ENCODE measurements around the gene MTHFD2L. TPM values are rescaled to one million over a fixed set of nuclear protein-coding genes. Genes with fewer than 3 reads are reported as not detected.

Gene MTHFD2L
- total and polyA plus RNA-seq, 2 of the 8 experiments (the other 6 are each of a cell fraction or from before 2014, with no cell fraction given) = 5.4 to 15.0 TPM

DNA sequence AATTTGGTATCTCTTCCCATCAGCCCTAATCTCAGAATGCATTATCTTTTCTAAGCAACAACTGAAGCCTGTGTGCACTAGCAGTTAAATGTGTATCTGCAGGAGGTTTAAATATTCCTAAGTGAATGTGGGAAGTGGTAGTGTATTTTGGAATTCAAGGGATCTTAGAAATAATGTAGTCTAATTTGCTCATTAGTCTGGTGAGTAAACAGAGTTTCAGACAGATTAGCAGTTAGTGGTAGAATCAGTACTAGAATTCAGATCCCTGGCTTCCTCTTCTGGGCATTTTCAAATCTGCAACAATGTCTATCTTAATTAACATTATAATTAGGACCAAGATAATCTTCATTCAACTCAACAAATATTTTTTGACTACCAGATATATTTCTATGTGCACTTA is 47.2 kb upstream of the MTHFD2L start:
- Histone ChIP-seq H3K9me3 (ENCODE audit: insufficient read depth in 2 of 2, low read depth in 1 of 2, low read length in 1 of 2) (no peaks in the 10 kb centered on the region), H3K79me2 (ENCODE audit: control insufficient read depth in 1 of 2, insufficient read depth in 2 of 2, low read length in 2 of 2) (no peaks in the 10 kb centered on the region), H2BK15ac (ENCODE audit: low read length) (no peak overlapping the region), H3K23me2 (ENCODE audit: low read depth, low read length) (no peaks in the 10 kb centered on the region), H3K14ac (ENCODE audit: insufficient read length) (no peak overlapping the region), H3K79me1 (ENCODE audit: low read depth, low read length) (no peaks in the 10 kb centered on the region), H4K8ac (ENCODE audit: extremely low read depth, insufficient read depth, low read length) (no peak overlapping the region), H3K4me3 (ENCODE audit: extremely low read depth in 1 of 4, insufficient read depth in 2 of 4, low read depth in 3 of 4, low read length in 4 of 4) (no peak overlapping the region), H3K27ac (ENCODE audit: low read depth, low read length) (no peak overlapping the region), H3K36me3 (ENCODE audit: control insufficient read depth in 2 of 4, insufficient read depth in 4 of 4, low read length in 3 of 4) (no peaks in the 10 kb centered on the region), H3K4ac (replicated peaks; ENCODE audit: insufficient read length, low read depth, low read length) (no peak overlapping the region), H2BK20ac (ENCODE audit: low read length) (no peak overlapping the region), H3K23ac (ENCODE audit: insufficient read length) (no peak overlapping the region), H3K4me1 (replicated peaks in 1 of 4; ENCODE audit: control insufficient read depth in 3 of 4, insufficient read depth in 4 of 4, low read length in 3 of 4) (peaks cover 0 to 7% (median 0%) of the 10 kb centered on the region in 4 experiments; a peak in 1 of 7 replicates), H3K4me2 (ENCODE audit: insufficient read depth in 1 of 2, low read depth in 2 of 2, low read length in 2 of 2) (no peak overlapping the region), H3K9ac (replicated peaks in 1 of 4; ENCODE audit: extremely low read depth in 1 of 4, low read depth in 3 of 4, low read length in 3 of 4) (no peak overlapping the region), H4K91ac (replicated peaks; ENCODE audit: insufficient read length, low read length) (no peak overlapping the region), H3K27me3 (replicated peaks in 1 of 4; ENCODE audit: control insufficient read depth in 3 of 4, extremely low read depth in 1 of 4, insufficient read depth in 3 of 4, low read length in 3 of 4) (peaks cover 0 to 1% (median 0%) of the 10 kb centered on the region in 4 experiments; a peak in 1 of 7 replicates), H3K56ac (replicated peaks; ENCODE audit: insufficient read length, low read depth, low read length) (no peak overlapping the region), H3K18ac (ENCODE audit: extremely low read depth, low read length) (no peak overlapping the region), H2BK5ac (ENCODE audit: low read depth, low read length) (no peak overlapping the region), H2AFZ (ENCODE audit: low read length) (no peak overlapping the region), H4K5ac (ENCODE audit: insufficient read length, low read depth, low read length) (no peak overlapping the region), H2BK12ac (ENCODE audit: low read depth, low read length) (no peak overlapping the region), H2AK5ac (ENCODE audit: low read depth, low read length) (no peak overlapping the region), H4K20me1 (replicated peaks in 1 of 2; ENCODE audit: control insufficient read depth in 1 of 2, insufficient read depth in 2 of 2, low read length in 2 of 2) (no peaks in the 10 kb centered on the region), H2BK120ac (replicated peaks; ENCODE audit: low read depth, low read length) (no peak overlapping the region)
- DNase-seq (ENCODE audit: low read depth in 1 of 2, low spot score in 2 of 2) (no peak), FAIRE-seq (no peak)
- POLR2A ChIA-PET (ENCODE audit: partially characterized antibody) = interaction anchor here (0.9 to 2.8 kb wide), 4 partner anchors 12 to 114 kb away, joined by 3 to 8 read pairs (median 4); partner anchors contain the start of gene CXCL2
- CTCF ChIA-PET (ENCODE audit: partially characterized antibody) = interaction anchor here (1.5 to 2.7 kb wide), 2 partner anchors 12 to 24 kb away, joined by 3 to 8 read pairs; partner anchors contain the start of gene CXCL2
- no peak for TF ChIP-seq SP4 (IDR thresholded peaks at IDR 0.05; ENCODE audit: low read length)
- TF ChIP-seq SP2 (IDR thresholded peaks at IDR 0.05; ENCODE audit: low read length) = no peak

All from H1 (cell line).